Measurements from ENCODE around the gene SMARCA2. TPM values are rescaled to one million over a fixed set of nuclear protein-coding genes. Genes with fewer than 3 reads are reported as not detected.

Gene SMARCA2
- total RNA-seq, 2 experiments from 2014 or later, result 110 to 117 TPM

- POLR2A ChIA-PET, result no interaction called here
- CTCF ChIA-PET, result no interaction called here
Measured at GRCh38 chr9:2028888-2029287, 13.7 kb downstream of the SMARCA2 start.

GRCh38 chr9:2029666-2030170 is 14.6 kb downstream of the SMARCA2 start:
- ChIA-PET POLR2A (no interaction called here), CTCF (interaction anchor here (0.6 kb wide), 1 partner anchor 180 kb away, joined by 3 read pairs; no protein-coding TSS in a partner anchor)

- ChIA-PET CTCF (no interaction called here), POLR2A (no interaction called here)
Measured at GRCh38 chr9:2032234-2032633, 17.1 kb downstream of the SMARCA2 start.

GRCh38 chr9:2036844-2037243 is 21.7 kb downstream of the SMARCA2 start:
- POLR2A ChIA-PET, result no interaction called here
- CTCF ChIA-PET, result interaction anchor here (0.6 kb wide), 1 partner anchor 10 kb away, joined by 3 read pairs; no protein-coding TSS in a partner anchor

GRCh38 chr9:2039294-2040180 is 24.4 kb downstream of the SMARCA2 start:
- POLR2A ChIA-PET, result no interaction called here

GRCh38 chr9:2040828-2041227 is 25.7 kb downstream of the SMARCA2 start:
- POLR2A ChIA-PET, result no interaction called here
- CTCF ChIA-PET, result no interaction called here

More at GRCh38 chr9:2039294-2040180, 24.4 kb downstream of the SMARCA2 start:
- CTCF ChIA-PET, result interaction anchor here (1.3 kb wide), 1 partner anchor 8 kb away, joined by 3 read pairs; no protein-coding TSS in a partner anchor

GRCh38 chr9:2041736-2042135 is 26.6 kb downstream of the SMARCA2 start:
- ChIA-PET CTCF (no interaction called here), POLR2A (no interaction called here)

GRCh38 chr9:2043243-2043642 is 28.1 kb downstream of the SMARCA2 start:
- ChIA-PET POLR2A (no interaction called here), CTCF (no interaction called here)

GRCh38 chr9:2043881-2044462 is 28.8 kb downstream of the SMARCA2 start:
- POLR2A ChIA-PET, result no interaction called here
- CTCF ChIA-PET, result no interaction called here

GRCh38 chr9:2047144-2047671 is 32.1 kb downstream of the SMARCA2 start:
- CTCF ChIA-PET, result interaction anchor here (0.9 kb wide), 1 partner anchor 9 kb away, joined by 3 read pairs; no protein-coding TSS in a partner anchor
- POLR2A ChIA-PET, result no interaction called here

- POLR2A ChIA-PET, result no interaction called here
- CTCF ChIA-PET, result interaction anchor here (0.9 kb wide), 1 partner anchor 9 kb away, joined by 3 read pairs; no protein-coding TSS in a partner anchor
Measured at GRCh38 chr9:2047916-2048315, 32.8 kb downstream of the SMARCA2 start.

GRCh38 chr9:2050236-2050635 is 35.1 kb downstream of the SMARCA2 start:
- POLR2A ChIA-PET, result interaction anchor here (0.7 kb wide), 2 partner anchors 175 to 537 kb away, joined by 3 read pairs; no protein-coding TSS in a partner anchor
- CTCF ChIA-PET, result no interaction called here

- CTCF ChIA-PET, result interaction anchor here (1.0 to 2.5 kb wide), 2 partner anchors 27 to 38 kb away, joined by 3 to 15 read pairs; partner anchors contain the start of gene SMARCA2
- POLR2A ChIA-PET, result interaction anchor here (0.8 to 2.1 kb wide), 6 partner anchors 31 to 178 kb away, joined by 3 to 13 read pairs (median 6); partner anchors contain the start of gene SMARCA2
Measured at GRCh38 chr9:2053883-2054845, 39.0 kb downstream of the SMARCA2 start.

- POLR2A ChIA-PET, result interaction anchor here (0.8 to 2.1 kb wide), 6 partner anchors 10 to 179 kb away, joined by 3 to 13 read pairs (median 5); partner anchors contain the start of gene SMARCA2
- CTCF ChIA-PET, result interaction anchor here (0.9 to 2.5 kb wide), 3 partner anchors 28 to 40 kb away, joined by 3 to 15 read pairs (median 3); partner anchors contain the start of gene SMARCA2
Measured at GRCh38 chr9:2055203-2055658, 40.1 kb downstream of the SMARCA2 start.

- POLR2A ChIA-PET, result no interaction called here
- CTCF ChIA-PET, result no interaction called here
Measured at GRCh38 chr9:2059274-2059929, 44.3 kb downstream of the SMARCA2 start.

- POLR2A ChIA-PET, result no interaction called here
- CTCF ChIA-PET, result interaction anchor here (0.5 kb wide), 1 partner anchor 1219 kb away, joined by 3 read pairs; the partner anchor contains the start of gene DMRT1
Measured at GRCh38 chr9:2060424-2060823, 45.3 kb downstream of the SMARCA2 start.

GRCh38 chr9:2065704-2066103 is 50.6 kb downstream of the SMARCA2 start:
- ChIA-PET CTCF (no interaction called here), POLR2A (no interaction called here)
